ENCODE data around the gene TSPAN33.
A peak's percentile ranks its signal among the peaks of the same experiment; 100 is the strongest.
"Not testable (repeated sequence)": the region's sequence is repeated elsewhere in the genome, so short reads cannot be mapped to it uniquely, and the experiment has no call there.

The TSPAN33 gene

GRCh38 chr7:129209067-129209926, 64.8 kb downstream of the TSPAN33 start:
- no peak for DNase-seq (ENCODE audit: low read depth in 2 of 2)

DNA sequence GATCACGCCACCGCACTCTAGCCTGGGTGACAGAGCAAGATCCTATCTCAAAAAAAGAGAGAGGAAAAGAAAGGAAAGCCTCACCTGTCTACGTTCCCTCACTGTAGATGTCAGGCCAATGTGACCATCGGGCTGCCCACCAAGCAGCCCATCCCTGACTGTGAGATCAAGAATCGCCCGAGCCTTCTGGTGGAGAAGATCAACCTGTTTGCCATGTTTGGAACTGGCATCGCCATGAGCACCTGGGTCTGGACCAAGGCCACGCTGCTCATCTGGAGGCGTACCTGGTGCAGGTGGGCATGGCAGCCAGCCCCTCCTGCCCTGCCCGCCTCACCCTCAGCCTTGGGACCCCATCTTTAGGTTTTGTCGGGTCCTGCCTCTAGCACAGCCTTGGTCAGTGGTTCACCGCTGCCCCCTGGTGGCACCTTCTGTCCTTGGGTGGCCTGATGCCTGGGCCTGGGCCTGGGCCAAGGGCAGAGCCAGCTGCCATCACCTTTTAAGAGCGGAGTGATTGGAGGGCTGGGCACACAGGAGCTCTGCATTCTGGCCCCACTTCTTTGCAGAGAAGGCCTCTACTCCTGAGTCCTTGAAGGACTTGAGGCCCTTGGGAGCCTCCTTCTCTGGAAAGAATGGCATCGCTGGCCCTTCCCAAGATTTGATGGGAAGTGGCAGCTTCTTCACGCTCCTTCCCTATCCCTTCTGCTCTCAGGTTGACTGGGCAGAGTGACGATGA, 65.9 kb downstream of the TSPAN33 start:
- DNase-seq (ENCODE audit: low read depth in 2 of 2), result peak; percentile 11 to 34

DNA sequence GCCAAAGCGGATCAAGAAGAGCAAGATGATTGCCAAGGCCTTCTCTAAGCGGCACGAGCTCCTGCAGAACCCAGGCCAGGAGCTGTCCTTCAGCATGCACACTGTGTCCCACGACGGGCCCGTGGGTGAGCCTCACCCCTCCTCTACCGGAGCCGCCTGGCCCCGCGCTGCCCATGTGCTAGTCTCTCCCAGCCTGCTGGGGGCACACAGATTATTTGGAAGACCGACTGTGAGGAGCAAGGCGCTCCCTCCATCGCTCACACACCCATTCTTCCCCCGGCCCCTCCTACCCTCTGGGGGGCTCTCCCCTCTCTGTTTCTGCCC, 66.4 kb downstream of the TSPAN33 start:
- no peak for DNase-seq (ENCODE audit: low read depth in 2 of 2)

- no peak for DNase-seq (ENCODE audit: low read depth in 2 of 2)
These were observed 67.6 kb downstream of the TSPAN33 start for GRCh38 chr7:129212126-129212525.

- no peak for DNase-seq (ENCODE audit: low read depth in 2 of 2)
These were observed 68.1 kb downstream of the TSPAN33 start for GRCh38 chr7:129212596-129212995.

DNA sequence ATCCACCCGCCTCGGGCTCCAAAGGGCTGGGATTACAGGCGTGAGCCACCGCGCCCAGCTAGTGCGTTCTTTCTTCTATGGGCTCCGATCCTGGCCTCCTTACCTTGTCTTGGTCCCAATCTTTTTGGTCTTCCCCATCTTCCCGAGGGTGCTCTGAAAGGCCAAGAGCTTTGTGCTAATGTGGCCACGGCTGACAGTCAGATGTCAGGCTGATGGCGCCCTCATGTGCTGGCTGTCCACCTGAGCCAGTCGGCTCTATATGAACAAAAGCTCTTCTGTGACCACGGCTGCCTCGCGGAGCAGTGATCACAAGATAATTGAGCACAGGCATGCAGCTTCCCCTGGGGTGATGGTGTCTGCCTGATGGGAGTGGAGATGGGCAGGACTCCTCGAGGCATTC, 69.3 kb downstream of the TSPAN33 start:
- DNase-seq (ENCODE audit: low read depth in 2 of 2), result no peak

DNA sequence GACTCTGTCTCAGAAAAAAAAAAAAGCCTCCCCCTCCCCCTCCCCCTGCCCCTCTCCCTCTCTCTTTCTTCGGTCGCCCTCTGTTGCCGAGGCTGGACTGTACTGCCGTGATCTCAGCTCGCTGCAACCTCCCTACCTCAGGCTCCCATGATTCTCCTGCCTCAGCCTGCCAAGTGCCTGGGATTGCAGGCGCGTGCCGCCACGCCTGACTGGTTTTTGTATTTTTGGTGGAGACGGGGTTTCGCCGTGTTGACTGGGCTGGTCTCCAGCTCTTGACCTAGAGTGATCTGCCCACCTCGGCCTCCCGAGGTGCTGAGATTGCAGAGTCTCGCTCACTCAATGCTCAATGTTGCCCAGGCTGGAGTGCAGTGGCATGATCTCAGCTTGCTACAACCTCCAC, 71.2 kb downstream of the TSPAN33 start:
- DNase-seq (ENCODE audit: low read depth in 2 of 2), result not testable (repeated sequence)

- not testable (repeated sequence) for DNase-seq (ENCODE audit: low read depth in 2 of 2)
These were observed 71.7 kb downstream of the TSPAN33 start for GRCh38 chr7:129216101-129216715.

DNA sequence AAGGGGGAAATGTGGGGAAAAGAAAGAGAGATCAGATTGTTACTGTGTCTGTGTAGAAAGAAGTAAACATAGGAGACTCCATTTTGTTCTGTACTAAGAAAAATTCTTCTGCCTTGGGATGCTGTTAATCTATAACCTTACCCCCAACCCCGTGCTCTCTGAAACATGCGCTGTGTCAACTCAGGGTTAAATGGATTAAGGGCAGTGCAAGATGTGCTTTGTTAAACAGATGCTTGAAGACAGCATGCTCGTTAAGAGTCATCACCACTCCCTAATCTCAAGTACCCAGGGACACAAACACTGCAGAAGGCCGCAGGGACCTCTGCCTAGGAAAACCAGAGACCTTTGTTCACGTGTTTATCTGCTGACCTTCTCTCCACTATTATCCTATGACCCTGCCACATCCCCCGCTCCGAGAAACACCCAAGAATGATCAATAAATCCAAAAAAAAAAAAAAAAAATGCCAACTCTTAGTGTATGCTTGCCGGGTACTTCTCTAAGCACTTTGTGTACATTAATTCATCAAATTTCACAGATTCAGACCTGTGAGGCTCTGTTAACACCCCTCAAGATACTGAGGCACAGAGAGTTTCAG, 72.4 kb downstream of the TSPAN33 start:
- not testable (repeated sequence) for DNase-seq (ENCODE audit: low read depth in 2 of 2)

DNA sequence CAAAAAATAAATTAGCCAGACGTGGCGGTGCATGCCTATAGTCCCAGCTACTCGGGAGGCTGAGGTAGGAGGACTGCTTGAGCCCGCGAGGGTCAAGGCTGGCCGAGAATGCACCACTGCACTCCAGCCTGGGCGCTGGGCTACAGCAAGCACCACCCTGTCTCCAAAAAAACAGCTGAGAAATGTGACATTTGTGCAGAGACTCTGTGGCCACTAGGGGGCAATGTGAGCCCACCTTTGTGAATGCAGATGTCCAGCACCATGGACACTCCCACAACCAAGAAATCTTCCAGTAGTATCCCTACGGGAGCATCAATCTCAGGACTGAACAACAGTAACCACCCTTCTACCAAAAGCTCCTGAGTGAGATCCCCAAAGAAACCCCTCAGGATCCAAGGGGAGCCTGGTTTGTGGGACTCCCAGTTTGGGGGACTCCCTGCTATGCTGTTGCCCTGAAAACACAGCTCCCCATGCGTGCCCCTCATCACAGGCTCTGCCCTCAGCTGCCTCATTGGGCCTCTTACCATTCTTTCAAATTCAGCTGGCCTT, 74.1 kb downstream of the TSPAN33 start:
- peak; percentile 37 to 62 for DNase-seq (ENCODE audit: low read depth in 2 of 2)

DNA sequence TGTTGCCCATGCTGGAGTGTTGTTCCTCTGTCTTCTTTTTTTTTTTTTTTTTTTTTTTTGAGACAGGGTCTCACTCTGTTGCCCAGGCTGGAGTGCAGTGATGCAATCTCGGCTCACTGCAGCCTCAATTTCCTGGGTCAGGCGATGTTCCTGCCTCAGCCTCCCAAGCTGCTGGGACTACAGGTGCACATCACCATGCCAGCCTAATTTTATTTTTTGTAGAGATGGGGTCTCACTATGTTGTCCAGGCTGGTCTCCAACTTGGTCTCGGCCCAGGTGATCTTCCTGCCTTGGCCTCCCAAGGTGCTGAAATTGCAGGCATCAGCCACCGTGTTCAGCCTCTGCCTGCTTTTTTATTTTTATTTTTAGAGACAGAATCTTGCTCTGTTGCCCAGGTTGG, 74.7 kb downstream of the TSPAN33 start:
- not testable (repeated sequence) for DNase-seq (ENCODE audit: low read depth in 2 of 2)

Measured in stimulated activated CD8-positive, alpha-beta memory T cell treated with anti-CD3 and anti-CD28 coated beads, Interleukin-15, amount 100 ng/mL, for 4 hours (primary cell).